Neural cell (in vitro differentiated cells): ENCODE measurements around the gene PRKCQ. TPM values are rescaled to one million over a fixed set of nuclear protein-coding genes. Genes with fewer than 3 reads are reported as not detected.

Experiments
- H2AFZ ChIP-seq: fragments of 200-600, 300-800 bp; sonication (generic), shearing (Covaris generic); 2 replicates; pipeline ENCODE4 v1.6.0; 2014; ENCODE audit warnings: low read depth, mild to moderate bottlenecking, antibody characterized with exemption, low read length, moderate library complexity
- H3F3A ChIP-seq: fragments of 200-600 bp; shearing (Covaris generic); 2 replicates; pipeline ENCODE4 v1.6.1; 2016; ENCODE audit warnings: mild to moderate bottlenecking, moderate library complexity, mixed read lengths, antibody characterized with exemption, low read length; ENCODE audit not compliant: insufficient read depth, poor library complexity, severe bottlenecking
- H3K27ac ChIP-seq: fragments of 200-600, 300-800 bp; sonication (generic), shearing (Covaris generic); 2 replicates; pipeline ENCODE4 v1.5.1; 2014; ENCODE audit warnings: mild to moderate bottlenecking, low read length, moderate library complexity
- H3K27me3 ChIP-seq: fragments of 300-800, 200-600 bp; sonication (generic), shearing (Covaris generic); 2 replicates; pipeline ENCODE4 v1.6.0; 2014; ENCODE audit warnings: mild to moderate bottlenecking, low read depth, low read length, moderate library complexity; ENCODE audit not compliant: insufficient read depth
- H3K36me3 ChIP-seq: fragments of 300-800, 200-600 bp; sonication (generic), shearing (Covaris generic); 2 replicates; pipeline ENCODE4 v1.5.1; 2014; ENCODE audit warnings: mild to moderate bottlenecking, antibody characterized with exemption, low read length, moderate library complexity; ENCODE audit not compliant: insufficient read depth
- H3K4me2 ChIP-seq: fragments of 300-800, 200-600 bp; sonication (generic), shearing (Covaris generic); 2 replicates; pipeline ENCODE4 v1.6.0; 2014; ENCODE audit warnings: mild to moderate bottlenecking, low read length
- H3K4me3 ChIP-seq: fragments of 300-800, 200-600 bp; sonication (generic), shearing (Covaris generic); 2 replicates; pipeline ENCODE4 v1.5.1; 2014; ENCODE audit warnings: mild to moderate bottlenecking, low read length, moderate library complexity
- H3K79me2 ChIP-seq: fragments of 200-600 bp; shearing (Covaris generic); replicated peaks from 2 replicates; pipeline ENCODE4 v1.6.0; 2014; ENCODE audit warnings: mild to moderate bottlenecking, low read length, moderate library complexity; ENCODE audit not compliant: insufficient read depth
- H3K9ac ChIP-seq: fragments of 300-800, 200-600 bp; sonication (generic), shearing (Covaris generic); 2 replicates; pipeline ENCODE4 v1.6.1; 2016; ENCODE audit warnings: mild to moderate bottlenecking, low read length, mixed read lengths
- H3K9me2 ChIP-seq: fragments of 200-600 bp; shearing (Covaris generic); 2 replicates; pipeline ENCODE4 v1.6.1; 2016; ENCODE audit warnings: mild to moderate bottlenecking, low read length, mixed read lengths; ENCODE audit not compliant: insufficient read depth
- H3K9me3 ChIP-seq: fragments of 200-600, 300-800 bp; sonication (generic), shearing (Covaris generic); 2 replicates; pipeline ENCODE4 v1.6.1; 2016; ENCODE audit warnings: mild to moderate bottlenecking, mixed run types, low read length, moderate library complexity, mixed read lengths
- H4K20me1 ChIP-seq: fragments of 200-600 bp; shearing (Covaris generic); 2 replicates; pipeline ENCODE4 v1.6.1; 2016; ENCODE audit warnings: mild to moderate bottlenecking, mixed run types; ENCODE audit not compliant: insufficient read depth
- CTCF ChIP-seq: fragments of 450-650 bp; IDR thresholded peaks from 2 replicates; pipeline ENCODE4 v1.5.1; 2014; ENCODE audit warnings: antibody characterized with exemption, mild to moderate bottlenecking, moderate library complexity; ENCODE audit not compliant: poor library complexity, severe bottlenecking
- EP300 ChIP-seq: fragments of 450-650 bp; conservative IDR thresholded peaks from 2 replicates; pipeline ENCODE4 v1.6.1; 2014; ENCODE audit warnings: antibody characterized with exemption, mild to moderate bottlenecking, moderate library complexity; ENCODE audit not compliant: poor library complexity, severe bottlenecking
- EZH2 ChIP-seq: fragments of 200-600, 300-800 bp; shearing (Covaris generic), sonication (generic); IDR thresholded peaks from 2 replicates; pipeline ENCODE4 v1.6.1; 2014; ENCODE audit warnings: antibody characterized with exemption, low read length, borderline replicate concordance, mild to moderate bottlenecking; ENCODE audit not compliant: insufficient read depth, poor library complexity, severe bottlenecking
- MXI1 ChIP-seq: fragments of 450-650 bp; conservative IDR thresholded peaks from 2 replicates; pipeline ENCODE4 v1.6.1; 2014; ENCODE audit warnings: antibody characterized with exemption, mild to moderate bottlenecking; ENCODE audit not compliant: poor library complexity, severe bottlenecking
- POLR2AphosphoS5 ChIP-seq: IDR thresholded peaks from 2 replicates; pipeline ENCODE4 v1.6.1; 2012
- RAD21 ChIP-seq: fragments of 450-650 bp; conservative IDR thresholded peaks from 2 replicates; pipeline ENCODE4 v1.6.1; 2014; ENCODE audit warnings: antibody characterized with exemption, mild to moderate bottlenecking, moderate library complexity
- REST ChIP-seq: IDR thresholded peaks from 2 replicates; pipeline ENCODE4 v1.6.1; 2012; ENCODE audit warnings: borderline replicate concordance
- SMC3 ChIP-seq: fragments of 450-650 bp; conservative IDR thresholded peaks from 2 replicates; pipeline ENCODE4 v1.6.1; 2014; ENCODE audit warnings: antibody characterized with exemption, mild to moderate bottlenecking, moderate library complexity; ENCODE audit not compliant: poor library complexity
- TAF1 ChIP-seq: IDR thresholded peaks from 2 replicates; pipeline ENCODE4 v1.6.1; 2012; ENCODE audit warnings: low read depth
- polyA plus RNA-seq: library from polyadenylated mRNA; depleted of rRNA; stranded (reverse); fragments of >200 nt; gene quantifications from 2 replicates; pipeline ENCODE4 v1.2.3, GENCODE V29; 2014

The PRKCQ gene
- polyA plus RNA-seq, 1 donor from 2014 or later: 0.61 TPM

- no peak overlapping the region for H3K27ac ChIP-seq
- no peak for TF ChIP-seq RAD21
- no peak for TF ChIP-seq POLR2AphosphoS5
- TF ChIP-seq CTCF: no peak
- no peaks in the 10 kb centered on the region for H3F3A ChIP-seq
- no peaks in the 10 kb centered on the region for H3K27me3 ChIP-seq
- no peaks in the 10 kb centered on the region for H3K9me3 ChIP-seq
- no peaks in the 10 kb centered on the region for H4K20me1 ChIP-seq
- H3K36me3 ChIP-seq: no peaks in the 10 kb centered on the region
- H2AFZ ChIP-seq: no peak overlapping the region
- H3K79me2 ChIP-seq: no peaks in the 10 kb centered on the region
- H3K4me2 ChIP-seq: no peak overlapping the region
- H3K9ac ChIP-seq: no peak overlapping the region
- no peak overlapping the region for H3K4me3 ChIP-seq
- no peaks in the 10 kb centered on the region for H3K9me2 ChIP-seq
Observed at GRCh38 chr10:6535156-6535764, 44.8 kb downstream of the PRKCQ start.

GRCh38 chr10:6532321-6532720, 47.8 kb downstream of the PRKCQ start:
- Histone ChIP-seq H3F3A (no peaks in the 10 kb centered on the region), H3K79me2 (no peaks in the 10 kb centered on the region), H3K9me3 (no peaks in the 10 kb centered on the region), H3K4me2 (no peak overlapping the region), H3K36me3 (no peaks in the 10 kb centered on the region), H3K27ac (no peak overlapping the region), H3K9me2 (no peaks in the 10 kb centered on the region), H3K27me3 (no peaks in the 10 kb centered on the region), H2AFZ (no peak overlapping the region), H3K9ac (no peak overlapping the region), H3K4me3 (no peak overlapping the region), H4K20me1 (no peaks in the 10 kb centered on the region)
- TF ChIP-seq SMC3 (no peak), EP300 (no peak), MXI1 (no peak), EZH2 (no peak), CTCF (no peak), TAF1 (no peak), RAD21 (no peak), REST (no peak), POLR2AphosphoS5 (no peak)
